OCI-LY1 (cell line): ENCODE results near the gene CRTC1.

Source experiments
- H2AFZ ChIP-seq: fragments of 200-600 bp; sonication (generic), shearing (Covaris generic); 2 replicates; pipeline ENCODE4 v1.6.0; 2014; ENCODE audit warnings: antibody characterized with exemption, mild to moderate bottlenecking, low read length
- H3F3A ChIP-seq: fragments of 200-600 bp; sonication (generic), shearing (Covaris generic); 2 replicates; pipeline ENCODE4 v1.6.0; 2014; ENCODE audit warnings: mild to moderate bottlenecking, antibody characterized with exemption, low read length, moderate library complexity; ENCODE audit not compliant: insufficient read depth
- H3K27ac ChIP-seq: fragments of 200-600 bp; sonication (generic); 2 replicates; pipeline ENCODE4 v1.5.1; 2014; ENCODE audit warnings: low read length, mixed run types, mild to moderate bottlenecking, low read depth; ENCODE audit not compliant: poor library complexity, severe bottlenecking
- H3K27me3 ChIP-seq: fragments of 200-600 bp; sonication (generic); 2 replicates; pipeline ENCODE4 v1.6.0; 2014; ENCODE audit warnings: antibody characterized with exemption, mild to moderate bottlenecking, low read length, moderate library complexity; ENCODE audit not compliant: insufficient read depth
- H3K36me3 ChIP-seq: fragments of 200-600 bp; sonication (generic); 2 replicates; pipeline ENCODE4 v1.6.1; 2014; ENCODE audit warnings: mild to moderate bottlenecking, antibody characterized with exemption, low read length, moderate library complexity, mixed read lengths; ENCODE audit not compliant: insufficient read depth
- H3K4me1 ChIP-seq: fragments of 200-600 bp; sonication (generic); 2 replicates; pipeline ENCODE4 v1.5.1; 2014; ENCODE audit warnings: mild to moderate bottlenecking, low read length, moderate library complexity; ENCODE audit not compliant: insufficient read depth, severe bottlenecking
- H3K4me2 ChIP-seq: fragments of 200-600 bp; sonication (generic), shearing (Covaris generic); 2 replicates; pipeline ENCODE4 v1.6.1; 2014; ENCODE audit warnings: low read length
- H3K4me3 ChIP-seq: fragments of 200-600 bp; sonication (generic); 2 replicates; pipeline ENCODE4 v1.5.1; 2014; ENCODE audit warnings: low read length, low read depth, mild to moderate bottlenecking, mixed read lengths; ENCODE audit not compliant: poor library complexity, severe bottlenecking
- H3K79me2 ChIP-seq: fragments of 200-600 bp; shearing (Covaris generic); 2 replicates; pipeline ENCODE4 v1.6.1; 2016; ENCODE audit warnings: mixed run types, low read length, mixed read lengths; ENCODE audit not compliant: insufficient read depth
- H3K9ac ChIP-seq: fragments of 200-600 bp; sonication (generic), shearing (Covaris generic); 2 replicates; pipeline ENCODE4 v1.6.1; 2014; ENCODE audit warnings: mild to moderate bottlenecking, low read length, mixed read lengths
- H3K9me2 ChIP-seq: fragments of 200-600 bp; sonication (generic), shearing (Covaris generic); 2 replicates; pipeline ENCODE4 v1.6.1; 2014; ENCODE audit warnings: low read depth, mild to moderate bottlenecking, low read length, mixed read lengths
- H3K9me3 ChIP-seq: fragments of 200-600 bp; shearing (Covaris generic); 2 replicates; pipeline ENCODE4 v1.6.1; 2014; ENCODE audit warnings: low read length, mixed read lengths
- H4K20me1 ChIP-seq: fragments of 200-600 bp; sonication (generic), shearing (Covaris generic); 2 replicates; pipeline ENCODE4 v1.6.0; 2016; ENCODE audit warnings: mild to moderate bottlenecking, low read length; ENCODE audit not compliant: insufficient read depth
- EZH2 ChIP-seq: fragments of 200-600 bp; sonication (generic), shearing (Covaris generic); IDR thresholded peaks from 2 replicates; pipeline ENCODE4 v1.8.0; 2017; ENCODE audit warnings: borderline replicate concordance, mixed run types, mild to moderate bottlenecking, antibody characterized with exemption, low read length, moderate library complexity, mixed read lengths
- TF ChIP-seq, protein P1 (sequence below): fragments of 200-600 bp; sonication (generic), shearing (Covaris generic); IDR thresholded peaks from 2 replicates; pipeline ENCODE4 v1.5.1; 2017; ENCODE audit warnings: mild to moderate bottlenecking, antibody characterized with exemption, low read length, moderate library complexity, mixed read lengths

Gene CRTC1

DNA sequence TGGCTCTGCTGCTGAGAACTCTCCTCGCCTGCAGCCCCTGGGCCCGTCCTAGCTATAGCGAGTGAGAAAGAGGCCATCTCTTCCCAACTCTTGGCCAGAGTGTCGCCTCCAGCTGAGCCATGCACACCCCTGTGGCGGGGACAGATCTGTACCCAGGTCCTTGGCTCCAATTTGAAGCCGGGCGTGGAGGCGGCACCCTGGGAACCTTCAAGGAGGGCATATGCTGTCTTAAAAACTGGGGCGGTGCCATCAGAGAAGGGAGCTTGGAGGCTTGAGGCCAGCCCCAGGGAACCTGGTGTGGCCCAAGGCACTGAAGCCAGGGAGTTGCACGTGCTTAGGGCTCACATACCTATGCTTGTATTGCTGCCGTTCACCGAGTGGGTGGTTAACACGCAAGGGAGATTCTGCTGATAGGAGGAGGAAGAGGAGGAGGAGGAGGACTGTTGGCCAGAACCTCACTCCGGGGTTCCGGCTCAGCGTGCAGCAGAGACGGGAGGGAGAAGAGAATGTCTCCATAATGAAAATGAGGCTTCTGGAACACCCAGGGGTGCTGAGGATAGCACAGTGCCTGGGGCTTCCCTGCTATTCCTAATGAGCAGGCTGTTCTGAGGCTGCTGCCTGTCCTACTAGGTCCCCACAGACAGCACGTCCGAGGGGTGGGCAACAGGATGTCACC lies 67.0 kb downstream of the CRTC1 start:
- Histone ChIP-seq H3K9me3 (no peaks in the 10 kb centered on the region), H3K4me2 (no peak overlapping the region), H3F3A (no peaks in the 10 kb centered on the region)

DNA sequence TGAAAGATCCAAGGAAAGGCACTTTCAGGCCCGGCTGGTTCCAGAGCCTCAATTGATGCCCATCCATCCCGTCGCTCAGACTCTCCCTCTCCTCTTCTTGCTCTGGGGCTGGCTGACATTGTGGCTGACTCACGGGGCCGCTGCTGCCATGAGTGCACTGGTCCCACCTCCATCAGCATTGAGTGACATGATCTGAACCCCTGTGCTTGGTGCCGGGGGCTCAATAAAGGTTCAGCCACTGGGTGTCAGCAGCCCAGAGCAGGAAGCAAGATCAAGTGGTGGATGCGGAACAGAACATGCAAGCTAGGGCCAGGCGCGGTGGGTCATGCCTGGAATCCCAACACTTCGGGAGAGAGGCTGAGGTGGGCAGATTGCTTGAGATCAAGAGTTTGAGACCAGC lies 68.1 kb downstream of the CRTC1 start:
- H4K20me1 ChIP-seq: no peaks in the 10 kb centered on the region
- H3K9me2 ChIP-seq: no peaks in the 10 kb centered on the region
- H3F3A ChIP-seq: no peaks in the 10 kb centered on the region
- H3K27ac ChIP-seq: no peak overlapping the region
- H3K9ac ChIP-seq: no peak overlapping the region
- peaks cover 5% of the 10 kb centered on the region; the same call in 1 of the 2 replicates for H3K36me3 ChIP-seq
- H3K9me3 ChIP-seq: no peaks in the 10 kb centered on the region
- no peaks in the 10 kb centered on the region for H3K79me2 ChIP-seq
- H2AFZ ChIP-seq: no peak overlapping the region
- H3K4me3 ChIP-seq: no peak overlapping the region
- no peak overlapping the region for H3K4me2 ChIP-seq
- no peaks in the 10 kb centered on the region for H3K27me3 ChIP-seq
- H3K4me1 ChIP-seq: no peaks in the 10 kb centered on the region
- TF ChIP-seq, protein P1, sequence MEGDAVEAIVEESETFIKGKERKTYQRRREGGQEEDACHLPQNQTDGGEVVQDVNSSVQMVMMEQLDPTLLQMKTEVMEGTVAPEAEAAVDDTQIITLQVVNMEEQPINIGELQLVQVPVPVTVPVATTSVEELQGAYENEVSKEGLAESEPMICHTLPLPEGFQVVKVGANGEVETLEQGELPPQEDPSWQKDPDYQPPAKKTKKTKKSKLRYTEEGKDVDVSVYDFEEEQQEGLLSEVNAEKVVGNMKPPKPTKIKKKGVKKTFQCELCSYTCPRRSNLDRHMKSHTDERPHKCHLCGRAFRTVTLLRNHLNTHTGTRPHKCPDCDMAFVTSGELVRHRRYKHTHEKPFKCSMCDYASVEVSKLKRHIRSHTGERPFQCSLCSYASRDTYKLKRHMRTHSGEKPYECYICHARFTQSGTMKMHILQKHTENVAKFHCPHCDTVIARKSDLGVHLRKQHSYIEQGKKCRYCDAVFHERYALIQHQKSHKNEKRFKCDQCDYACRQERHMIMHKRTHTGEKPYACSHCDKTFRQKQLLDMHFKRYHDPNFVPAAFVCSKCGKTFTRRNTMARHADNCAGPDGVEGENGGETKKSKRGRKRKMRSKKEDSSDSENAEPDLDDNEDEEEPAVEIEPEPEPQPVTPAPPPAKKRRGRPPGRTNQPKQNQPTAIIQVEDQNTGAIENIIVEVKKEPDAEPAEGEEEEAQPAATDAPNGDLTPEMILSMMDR: no peak
- no peak for TF ChIP-seq EZH2

More for the DNA sequence above, 67.0 kb downstream of the CRTC1 start:
- Histone ChIP-seq H3K27me3 (no peaks in the 10 kb centered on the region), H3K79me2 (no peaks in the 10 kb centered on the region), H3K9me2 (no peaks in the 10 kb centered on the region), H3K9ac (no peak overlapping the region), H3K4me1 (no peaks in the 10 kb centered on the region), H3K4me3 (no peak overlapping the region), H4K20me1 (no peaks in the 10 kb centered on the region), H2AFZ (no peak overlapping the region), H3K27ac (no peak overlapping the region), H3K36me3 (peaks cover 5% of the 10 kb centered on the region; the same call in 1 of the 2 replicates)
- no peak for TF ChIP-seq EZH2
- TF ChIP-seq, protein P1: no peak

DNA sequence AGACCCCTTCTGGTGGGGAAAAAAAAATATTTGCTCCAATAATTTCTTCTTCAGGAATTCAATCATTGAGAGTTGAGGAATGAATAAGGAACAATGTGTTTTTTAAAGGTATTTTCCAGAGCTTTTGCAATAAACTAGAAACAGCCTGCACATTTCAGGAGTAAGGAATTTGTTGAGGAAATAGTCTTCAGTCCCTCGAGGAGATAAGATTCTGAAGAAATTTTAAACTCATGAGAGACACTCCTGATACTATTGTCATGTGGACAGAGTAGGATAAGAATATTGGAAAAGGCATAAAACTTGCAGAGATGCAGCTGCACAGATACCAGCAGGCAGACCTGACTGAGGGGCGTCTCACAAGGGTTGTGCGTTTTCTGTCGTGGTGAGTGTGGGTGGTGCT lies 71.0 kb downstream of the CRTC1 start:
- no peak overlapping the region for H3K4me2 ChIP-seq
- H2AFZ ChIP-seq: no peak overlapping the region
- no peak overlapping the region for H3K27ac ChIP-seq
- H3K27me3 ChIP-seq: no peaks in the 10 kb centered on the region
- H3K9ac ChIP-seq: no peak overlapping the region
- H3K4me1 ChIP-seq: no peaks in the 10 kb centered on the region
- no peaks in the 10 kb centered on the region for H3K9me2 ChIP-seq
- peaks cover 5% of the 10 kb centered on the region; the same call in 1 of the 2 replicates for H3K36me3 ChIP-seq
- no peaks in the 10 kb centered on the region for H3K9me3 ChIP-seq
- no peak overlapping the region for H3K4me3 ChIP-seq
- TF ChIP-seq, protein P1: no peak
- TF ChIP-seq EZH2: no peak
- no peaks in the 10 kb centered on the region for H3K79me2 ChIP-seq
- H3F3A ChIP-seq: no peaks in the 10 kb centered on the region
- no peaks in the 10 kb centered on the region for H4K20me1 ChIP-seq
